Activated B cell treated with CpG ODN at 0.5 μM for 24 hours (primary cell): Measurements from ENCODE around the gene MTREX. TPM values are rescaled to one million over a fixed set of nuclear protein-coding genes. Genes with fewer than 3 reads are reported as not detected.

Experiments used
- ATAC-seq: fragments of 200-7000 bp; cut with Tn5 transposase; one replicate; pipeline ENCODE4 v1.10.0; 2021; ENCODE audit warnings: low read depth, mild to moderate bottlenecking, moderate library complexity
- CTCF ChIA-PET: fragments of 350-600 bp; sonication (Branson Sonifier 250); formaldehyde crosslinking; loops from one replicate; lab custom pipeline; 2021; ENCODE audit warnings: antibody characterized with exemption; lab: Charles Lee
- POLR2A ChIA-PET: fragments of 350-600 bp; sonication (Branson Sonifier 250); formaldehyde crosslinking; loops from one replicate; lab custom pipeline; 2021; ENCODE audit warnings: antibody characterized with exemption; lab: Charles Lee
- DNase-seq: peaks from one replicate; pipeline ENCODE4 v3.0.0; 2022
- H3K27ac Mint-ChIP-seq: one replicate; pipeline ENCODE4 v1.8.0; 2020; ENCODE audit warnings: mixed read lengths
- H3K27me3 Mint-ChIP-seq: one replicate; pipeline ENCODE4 v1.8.0; 2021; ENCODE audit warnings: mixed read lengths
- H3K36me3 Mint-ChIP-seq: one replicate; pipeline ENCODE4 v1.8.0; 2021; ENCODE audit warnings: low read depth, mixed read lengths
- H3K4me1 Mint-ChIP-seq: one replicate; pipeline ENCODE4 v1.8.0; 2021; ENCODE audit warnings: mixed read lengths
- H3K4me3 Mint-ChIP-seq: one replicate; pipeline ENCODE4 v1.8.0; 2020; ENCODE audit warnings: mild to moderate bottlenecking, mixed read lengths
- H3K9me3 Mint-ChIP-seq: one replicate; pipeline ENCODE4 v1.8.0; 2020; ENCODE audit warnings: mixed read lengths
- intact Hi-C: fragments of 100-400 bp; cut with micrococcal nuclease; formaldehyde crosslinking; loops from one replicate; pipeline ENCODE4 v1.15.1; 2024
- total RNA-seq: library from RNA; stranded (reverse); gene quantifications from 2 replicates; pipeline ENCODE4 v1.2.3, GENCODE V29; 2022
- TF ChIP-seq, protein P1 (sequence below): fragments of 200-600 bp; IDR thresholded peaks from one replicate; pipeline ENCODE4 v1.8.0; 2022; ENCODE audit warnings: antibody characterized with exemption, mild to moderate bottlenecking

The MTREX gene
- total RNA-seq, 1 donor from 2014 or later, result 106 TPM

DNA sequence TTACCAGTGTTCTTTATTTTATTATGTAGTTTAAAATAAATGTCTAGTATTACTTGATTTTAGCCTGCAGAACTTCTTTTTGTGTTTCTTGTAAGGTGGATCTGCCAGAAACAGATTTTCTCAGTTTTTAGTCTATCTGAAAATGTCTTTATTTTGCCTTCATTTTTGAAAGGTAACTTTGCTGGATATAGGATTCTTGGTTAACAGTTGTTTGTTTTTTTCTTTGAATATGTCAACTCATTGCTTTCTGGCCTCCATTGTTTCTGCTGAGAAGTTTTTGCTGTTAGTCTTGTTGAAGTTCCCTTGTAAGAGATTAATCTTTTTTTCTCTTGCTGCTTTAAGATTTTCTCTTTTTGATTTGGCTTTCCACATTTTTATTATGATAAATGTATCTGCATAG lies 75.5 kb downstream of the MTREX start:
- POLR2A ChIA-PET, result no interaction called here
- Mint-ChIP-seq H3K4me1 (no peaks in the 10 kb centered on the region), H3K4me3 (no peak overlapping the region), H3K36me3 (peaks cover 81% of the 10 kb centered on the region), H3K9me3 (peaks cover 17% of the 10 kb centered on the region), H3K27ac (no peak overlapping the region), H3K27me3 (no peaks in the 10 kb centered on the region)
- CTCF ChIA-PET, result no interaction called here
- ATAC-seq (no peak), DNase-seq (no peak)
- TF ChIP-seq, protein P1, sequence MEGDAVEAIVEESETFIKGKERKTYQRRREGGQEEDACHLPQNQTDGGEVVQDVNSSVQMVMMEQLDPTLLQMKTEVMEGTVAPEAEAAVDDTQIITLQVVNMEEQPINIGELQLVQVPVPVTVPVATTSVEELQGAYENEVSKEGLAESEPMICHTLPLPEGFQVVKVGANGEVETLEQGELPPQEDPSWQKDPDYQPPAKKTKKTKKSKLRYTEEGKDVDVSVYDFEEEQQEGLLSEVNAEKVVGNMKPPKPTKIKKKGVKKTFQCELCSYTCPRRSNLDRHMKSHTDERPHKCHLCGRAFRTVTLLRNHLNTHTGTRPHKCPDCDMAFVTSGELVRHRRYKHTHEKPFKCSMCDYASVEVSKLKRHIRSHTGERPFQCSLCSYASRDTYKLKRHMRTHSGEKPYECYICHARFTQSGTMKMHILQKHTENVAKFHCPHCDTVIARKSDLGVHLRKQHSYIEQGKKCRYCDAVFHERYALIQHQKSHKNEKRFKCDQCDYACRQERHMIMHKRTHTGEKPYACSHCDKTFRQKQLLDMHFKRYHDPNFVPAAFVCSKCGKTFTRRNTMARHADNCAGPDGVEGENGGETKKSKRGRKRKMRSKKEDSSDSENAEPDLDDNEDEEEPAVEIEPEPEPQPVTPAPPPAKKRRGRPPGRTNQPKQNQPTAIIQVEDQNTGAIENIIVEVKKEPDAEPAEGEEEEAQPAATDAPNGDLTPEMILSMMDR, result no peak
- intact Hi-C loops, result no loop called here

DNA sequence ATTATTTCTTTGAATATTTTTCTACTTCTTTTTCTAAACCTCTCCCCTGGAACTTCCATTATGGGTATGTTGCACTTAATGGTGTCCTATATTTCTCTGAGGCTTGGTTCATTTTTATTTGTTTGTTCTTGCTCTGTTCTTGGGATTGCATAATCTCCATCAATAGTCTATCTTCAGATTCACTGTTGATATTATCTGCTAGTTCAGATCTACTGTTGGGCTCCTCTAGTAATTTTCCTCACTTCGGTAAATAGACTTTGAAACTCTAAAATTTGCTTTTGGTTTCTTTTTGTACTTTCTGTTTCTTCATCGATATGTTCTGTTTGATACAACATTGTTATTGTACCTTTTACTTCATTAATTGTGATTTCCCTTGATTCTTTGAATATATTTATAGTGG lies 76.3 kb downstream of the MTREX start:
- Mint-ChIP-seq H3K4me3 (no peak overlapping the region), H3K27ac (no peak overlapping the region), H3K9me3 (peaks cover 17% of the 10 kb centered on the region), H3K4me1 (no peaks in the 10 kb centered on the region), H3K36me3 (peaks cover 82% of the 10 kb centered on the region), H3K27me3 (no peaks in the 10 kb centered on the region)
- ChIA-PET CTCF (no interaction called here), POLR2A (no interaction called here)
- intact Hi-C loops, result no loop called here
- DNase-seq (no peak), ATAC-seq (no peak)
- TF ChIP-seq, protein P1, result no peak

DNA sequence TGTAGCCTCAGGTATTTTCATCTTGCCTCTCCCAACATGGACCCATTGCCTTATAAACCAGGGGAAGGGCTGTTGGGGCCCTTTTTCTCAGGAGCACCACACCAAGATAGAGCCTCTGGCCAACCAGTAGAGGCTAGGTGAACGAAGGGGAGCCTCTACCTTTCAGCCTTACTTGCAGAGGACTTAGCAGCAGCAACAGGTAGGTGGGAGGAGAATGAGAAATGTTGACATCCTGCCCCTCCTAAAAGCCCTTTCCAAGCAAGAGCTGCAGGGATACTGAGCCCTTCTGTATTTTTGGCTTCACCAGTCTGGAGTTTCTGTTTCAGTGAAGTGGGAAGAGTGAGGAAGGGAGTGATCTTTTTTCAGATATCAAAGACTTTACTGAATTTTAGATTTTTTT lies 77.4 kb downstream of the MTREX start:
- no peak for DNase-seq
- Mint-ChIP-seq H3K4me3 (no peak overlapping the region), H3K27me3 (no peaks in the 10 kb centered on the region), H3K9me3 (peaks cover 17% of the 10 kb centered on the region), H3K4me1 (no peaks in the 10 kb centered on the region), H3K36me3 (peaks cover 82% of the 10 kb centered on the region), H3K27ac (no peak overlapping the region)
- no peak for ATAC-seq
- CTCF ChIA-PET, result no interaction called here
- intact Hi-C loops, result no loop called here
- POLR2A ChIA-PET, result no interaction called here
- TF ChIP-seq, protein P1, result no peak

- Mint-ChIP-seq H3K4me1 (no peaks in the 10 kb centered on the region), H3K36me3 (peaks cover 82% of the 10 kb centered on the region), H3K4me3 (no peak overlapping the region), H3K27ac (no peak overlapping the region), H3K27me3 (no peaks in the 10 kb centered on the region), H3K9me3 (peaks cover 17% of the 10 kb centered on the region)
- CTCF ChIA-PET, result no interaction called here
- intact Hi-C loops, result no loop called here
- POLR2A ChIA-PET, result no interaction called here
- ATAC-seq (no peak), DNase-seq (no peak)
- TF ChIP-seq, protein P1, result no peak
These were observed 78.1 kb downstream of the MTREX start for GRCh38 chr5:55385846-55386245.

DNA sequence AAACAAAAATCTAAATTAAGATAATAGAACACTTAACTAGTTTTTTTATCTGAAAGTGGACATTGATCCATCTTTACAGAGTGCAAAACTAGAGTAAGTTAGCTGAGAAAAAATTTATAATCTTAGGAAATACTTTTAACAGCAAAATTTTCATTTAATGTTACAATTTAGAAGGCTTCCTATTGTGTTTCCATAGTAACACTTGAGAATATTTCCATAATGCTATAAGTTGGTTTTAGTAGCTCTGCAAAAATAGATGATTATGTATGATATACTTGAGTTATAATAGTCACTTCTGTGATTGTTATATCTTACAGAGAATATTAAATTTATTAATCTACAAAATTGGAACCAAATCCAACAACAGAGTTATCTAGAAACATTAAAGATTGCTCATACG lies 78.6 kb downstream of the MTREX start:
- H3K4me3 Mint-ChIP-seq, result no peak overlapping the region
- no peak for DNase-seq
- H3K27ac Mint-ChIP-seq, result no peak overlapping the region
- ChIA-PET POLR2A (no interaction called here), CTCF (no interaction called here)
- no peak for ATAC-seq
- TF ChIP-seq, protein P1, result no peak
- no peaks in the 10 kb centered on the region for H3K27me3 Mint-ChIP-seq
- intact Hi-C loops, result no loop called here
- peaks cover 83% of the 10 kb centered on the region for H3K36me3 Mint-ChIP-seq
- no peaks in the 10 kb centered on the region for H3K4me1 Mint-ChIP-seq
- H3K9me3 Mint-ChIP-seq, result peaks cover 17% of the 10 kb centered on the region
